GM21526 (cell line): ENCODE results near the gene TCF12.

Source experiments
- ATAC-seq: cut with Tn5 transposase; IDR thresholded peaks from one replicate; pipeline ENCODE4 v1.9.1; 2021; ENCODE audit warnings: moderate library complexity; ENCODE audit not compliant: unreplicated experiment, low FRiP score

Gene TCF12

GRCh38 chr15:57306161-57306943, 387.9 kb downstream of the TCF12 start:
- ATAC-seq, result peak; percentile 63

- no peak for ATAC-seq
Measured at GRCh38 chr15:57306944-57307411, 388.5 kb downstream of the TCF12 start.

GRCh38 chr15:57307527-57308169, 389.2 kb downstream of the TCF12 start:
- no peak for ATAC-seq

GRCh38 chr15:57308170-57308545, 389.7 kb downstream of the TCF12 start:
- no peak for ATAC-seq

GRCh38 chr15:57309856-57310760, 391.7 kb downstream of the TCF12 start:
- no peak for ATAC-seq

GRCh38 chr15:57310876-57311275, 392.4 kb downstream of the TCF12 start:
- ATAC-seq, result no peak

GRCh38 chr15:57312006-57312317, 393.5 kb downstream of the TCF12 start:
- ATAC-seq, result no peak

- no peak for ATAC-seq
Measured at GRCh38 chr15:57312318-57313133, 394.1 kb downstream of the TCF12 start.

- ATAC-seq, result no peak
Measured at GRCh38 chr15:57313134-57313483, 394.7 kb downstream of the TCF12 start.

- no peak for ATAC-seq
Measured at GRCh38 chr15:57314221-57314620, 395.8 kb downstream of the TCF12 start.

- no peak for ATAC-seq
Measured at GRCh38 chr15:57316451-57316850, 398.0 kb downstream of the TCF12 start.

GRCh38 chr15:57319226-57319918, 400.9 kb downstream of the TCF12 start:
- no peak for ATAC-seq

- ATAC-seq, result no peak
Measured at GRCh38 chr15:57319919-57320560, 401.6 kb downstream of the TCF12 start.

- no peak for ATAC-seq
Measured at GRCh38 chr15:57320631-57321220, 402.3 kb downstream of the TCF12 start.

- no peak for ATAC-seq
Measured at GRCh38 chr15:57321485-57321884, 403.0 kb downstream of the TCF12 start.

- ATAC-seq, result no peak
Measured at GRCh38 chr15:57321973-57322601, 403.6 kb downstream of the TCF12 start.

- ATAC-seq, result no peak
Measured at GRCh38 chr15:57322602-57323250, 404.3 kb downstream of the TCF12 start.

- no peak for ATAC-seq
Measured at GRCh38 chr15:57323299-57323805, 404.9 kb downstream of the TCF12 start.
